GM19463 (cell line): ENCODE data around the gene CALM1.
A peak's percentile ranks its signal among the peaks of the same experiment; 100 is the strongest.

Experiments used
- ATAC-seq: cut with Tn5 transposase; IDR thresholded peaks from one replicate; pipeline ENCODE4 v1.9.1; 2021; ENCODE audit warnings: mild to moderate bottlenecking, moderate library complexity; ENCODE audit not compliant: unreplicated experiment

Gene CALM1

GRCh38 chr14:90396341-90397339 lies at the start of gene CALM1:
CALM1 (plus strand) TSS chr14:90397029; CDS start chr14:90397231, 202 bp downstream.
- ATAC-seq = peak; percentile 55

- no peak for ATAC-seq
These were observed 48.6 kb upstream of the CALM1 start for GRCh38 chr14:90348270-90348669.

- no peak for ATAC-seq
These were observed 47.1 kb upstream of the CALM1 start for GRCh38 chr14:90349739-90350138.

- no peak for ATAC-seq
These were observed 42.1 kb upstream of the CALM1 start for GRCh38 chr14:90354551-90355298.

GRCh38 chr14:90355540-90356518 lies 41.0 kb upstream of the CALM1 start:
- no peak for ATAC-seq

GRCh38 chr14:90356925-90357324 lies 39.9 kb upstream of the CALM1 start:
- no peak for ATAC-seq

- no peak for ATAC-seq
These were observed 38.5 kb upstream of the CALM1 start for GRCh38 chr14:90358359-90358758.

GRCh38 chr14:90361865-90362557 lies 34.8 kb upstream of the CALM1 start:
- ATAC-seq = no peak

- no peak for ATAC-seq
These were observed 34.3 kb upstream of the CALM1 start for GRCh38 chr14:90362558-90362896.

GRCh38 chr14:90368946-90369721 lies 27.7 kb upstream of the CALM1 start:
- no peak for ATAC-seq

- no peak for ATAC-seq
These were observed 22.9 kb upstream of the CALM1 start for GRCh38 chr14:90373887-90374286.

- ATAC-seq = no peak
These were observed 22.0 kb upstream of the CALM1 start for GRCh38 chr14:90374813-90375212.

GRCh38 chr14:90375934-90376333 lies 20.9 kb upstream of the CALM1 start:
- no peak for ATAC-seq

- ATAC-seq = no peak
These were observed 18.6 kb upstream of the CALM1 start for GRCh38 chr14:90378249-90378648.

GRCh38 chr14:90379106-90379505 lies 17.7 kb upstream of the CALM1 start:
- no peak for ATAC-seq

- no peak for ATAC-seq
These were observed 15.6 kb upstream of the CALM1 start for GRCh38 chr14:90381011-90381786.

GRCh38 chr14:90381999-90382451 lies 14.8 kb upstream of the CALM1 start:
- no peak for ATAC-seq

GRCh38 chr14:90382491-90383125 lies 14.2 kb upstream of the CALM1 start:
- no peak for ATAC-seq
